Measurements from ENCODE around the gene ZNF816. TPM values are rescaled to one million over a fixed set of nuclear protein-coding genes. Genes with fewer than 3 reads are reported as not detected.
"Not testable (repeated sequence)": the region's sequence is repeated elsewhere in the genome, so short reads cannot be mapped to it uniquely, and the experiment has no call there.

Gene ZNF816
- total and polyA plus RNA-seq, 5 donors = 3.0 to 8.3 (median 4.8) TPM

- Histone ChIP-seq H3K9me3 (ENCODE audit: control insufficient read depth, low read length) (no peaks in the 10 kb centered on the region), H3K4me3 (ENCODE audit: low read length) (peak overlapping the region; percentile 59), H3K4me1 (ENCODE audit: control insufficient read depth, insufficient read depth, low read length) (no peaks in the 10 kb centered on the region), H3K27ac (ENCODE audit: low read length) (peak overlapping the region; percentile 9), H3K27me3 (ENCODE audit: control insufficient read depth, insufficient read depth) (no peaks in the 10 kb centered on the region)
- WGBS = 1% methylated on average over 50 of the region's 50 CpGs
- DNase-seq (peak; percentile 77 to 92 (median 90)), ATAC-seq (peak; percentile 95)
- intact Hi-C loops (cut with DNase I) = no loop called here
Observed at GRCh38 chr19:52993342-52994178, 30.9 kb upstream of the ZNF816 start.

DNA sequence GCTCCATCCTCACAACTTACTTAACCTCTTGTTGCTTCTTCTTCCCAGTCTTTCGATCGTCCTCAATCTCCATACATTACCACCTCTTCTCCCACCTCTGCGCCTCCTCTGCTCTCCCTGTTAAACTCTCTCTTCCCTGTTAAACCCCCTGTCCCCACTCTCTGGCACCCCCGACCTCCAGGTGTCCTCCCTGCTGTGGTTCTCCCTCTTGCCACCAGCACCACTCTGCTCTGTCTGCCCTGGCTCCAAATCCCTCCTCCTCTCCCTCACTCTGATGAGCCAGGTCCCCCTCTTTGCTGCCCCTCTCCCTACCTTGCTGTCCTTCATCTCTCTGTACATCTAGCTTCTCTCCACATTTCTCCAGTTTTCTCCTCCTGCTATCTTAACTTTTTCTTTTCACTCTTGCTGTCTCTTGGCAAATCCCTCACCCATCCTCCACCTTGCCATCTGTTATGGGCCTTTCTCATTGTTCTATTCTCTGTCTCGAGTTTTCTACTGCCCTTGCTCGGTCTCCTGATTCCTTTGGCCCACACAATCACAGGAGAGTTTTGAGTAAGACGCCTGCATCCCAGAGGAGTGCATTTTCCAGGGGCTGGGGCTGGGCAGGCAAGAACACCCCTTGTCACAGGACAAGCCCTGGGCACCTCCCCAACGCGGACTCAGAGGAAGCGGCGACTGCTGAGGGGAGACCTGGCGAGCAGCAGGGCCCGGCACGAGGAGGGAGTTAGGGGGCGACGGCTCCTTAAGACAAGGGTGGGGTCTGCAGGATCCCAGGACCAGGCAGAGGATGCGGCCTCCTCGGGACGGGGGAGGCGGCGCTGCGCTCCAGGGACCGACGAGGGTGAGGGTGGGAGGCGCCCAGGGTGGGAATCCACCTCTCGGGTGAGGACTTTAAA is 29.7 kb upstream of the ZNF816 start:
- intact Hi-C loops (cut with DNase I) = no loop called here
- no peaks in the 10 kb centered on the region for H3K27me3 ChIP-seq (ENCODE audit: control insufficient read depth, insufficient read depth)
- no peaks in the 10 kb centered on the region for H3K9me3 ChIP-seq (ENCODE audit: control insufficient read depth, low read length)
- H3K4me3 ChIP-seq (ENCODE audit: low read length) = peak overlapping the region; percentile 59
- ATAC-seq = peak; percentile 58
- no peaks in the 10 kb centered on the region for H3K4me1 ChIP-seq (ENCODE audit: control insufficient read depth, insufficient read depth, low read length)
- no peak overlapping the region for H3K27ac ChIP-seq (ENCODE audit: low read length)
- DNase-seq = peak; percentile 30 to 70 (median 66)
- WGBS = 17% methylated on average over 26 of the region's 26 CpGs

DNA sequence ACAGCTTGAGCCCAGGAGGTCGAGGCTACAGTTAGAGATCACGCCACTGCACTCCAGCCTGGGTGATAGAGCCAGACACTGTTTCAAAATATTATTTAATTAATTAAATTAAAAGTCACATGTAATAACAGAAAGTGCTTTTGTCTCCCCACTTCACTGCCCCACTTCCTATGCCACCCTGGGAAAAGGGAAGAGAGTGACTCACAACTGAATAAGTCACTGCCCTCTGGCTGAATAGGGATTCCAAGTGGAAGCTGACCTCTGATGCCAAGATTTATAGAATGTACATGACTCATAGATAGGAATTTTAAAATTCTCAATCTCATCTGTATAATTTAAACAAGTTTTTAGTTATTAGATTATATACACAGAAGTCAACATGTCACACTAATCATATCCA is 28.8 kb upstream of the ZNF816 start:
- ATAC-seq = no peak
- H3K4me1 ChIP-seq (ENCODE audit: control insufficient read depth, insufficient read depth, low read length) = no peaks in the 10 kb centered on the region
- DNase-seq = no peak
- no peak overlapping the region for H3K27ac ChIP-seq (ENCODE audit: low read length)
- intact Hi-C loops (cut with DNase I) = no loop called here
- WGBS = 83% methylated on average over 2 of the region's 2 CpGs
- no peak overlapping the region for H3K4me3 ChIP-seq (ENCODE audit: low read length)
- no peaks in the 10 kb centered on the region for H3K27me3 ChIP-seq (ENCODE audit: control insufficient read depth, insufficient read depth)
- no peaks in the 10 kb centered on the region for H3K9me3 ChIP-seq (ENCODE audit: control insufficient read depth, low read length)

DNA sequence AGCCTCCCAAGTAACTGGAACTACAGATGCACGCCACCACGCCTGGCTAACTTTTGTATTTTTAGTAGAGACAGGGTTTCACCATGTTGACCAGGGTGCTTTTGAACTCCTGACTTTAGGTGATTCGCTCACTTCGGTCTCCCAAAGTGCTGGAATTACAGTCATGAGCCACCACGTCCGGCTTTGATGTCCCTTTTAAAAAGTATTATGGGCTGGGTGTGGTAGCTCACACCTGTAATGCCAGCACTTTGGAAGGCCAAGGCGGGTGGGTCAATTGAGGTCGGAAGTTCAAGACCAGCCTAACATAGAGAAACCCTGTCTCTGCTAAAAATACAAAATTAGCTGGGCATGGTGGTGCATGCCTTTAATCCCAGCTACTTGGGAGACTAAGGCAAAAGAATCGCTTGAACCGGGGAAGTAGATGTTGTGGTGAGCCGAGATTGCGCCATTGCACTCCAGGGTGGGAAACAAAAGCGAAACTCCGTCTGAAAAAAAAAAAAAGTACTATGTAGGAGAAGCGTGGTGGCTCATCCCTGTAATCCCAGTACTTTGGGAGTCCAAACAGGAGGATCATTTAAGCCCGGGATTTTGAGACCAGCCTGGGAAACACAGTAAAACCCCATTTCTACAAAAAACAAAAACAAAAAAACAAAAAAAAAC is 28.2 kb upstream of the ZNF816 start:
- intact Hi-C loops (cut with DNase I) = no loop called here
- ATAC-seq (no peak), DNase-seq (no peak)
- 90% methylated on average over 16 of the region's 16 CpGs for WGBS
- Histone ChIP-seq H3K4me3 (ENCODE audit: low read length) (no peak overlapping the region), H3K27me3 (ENCODE audit: control insufficient read depth, insufficient read depth) (no peaks in the 10 kb centered on the region), H3K9me3 (ENCODE audit: control insufficient read depth, low read length) (no peaks in the 10 kb centered on the region), H3K27ac (ENCODE audit: low read length) (no peak overlapping the region), H3K4me1 (ENCODE audit: control insufficient read depth, insufficient read depth, low read length) (no peaks in the 10 kb centered on the region)

GRCh38 chr19:52988506-52988905 is 25.8 kb upstream of the ZNF816 start:
- intact Hi-C loops (cut with DNase I) = no loop called here
- DNase-seq (no peak), ATAC-seq (no peak)
- Histone ChIP-seq H3K4me1 (ENCODE audit: control insufficient read depth, insufficient read depth, low read length) (no peaks in the 10 kb centered on the region), H3K27me3 (ENCODE audit: control insufficient read depth, insufficient read depth) (no peaks in the 10 kb centered on the region), H3K9me3 (ENCODE audit: control insufficient read depth, low read length) (no peaks in the 10 kb centered on the region), H3K4me3 (ENCODE audit: low read length) (no peak overlapping the region), H3K27ac (ENCODE audit: low read length) (no peak overlapping the region)
- 92% methylated on average over 5 of the region's 5 CpGs for WGBS

GRCh38 chr19:52987221-52987620 is 24.5 kb upstream of the ZNF816 start:
- intact Hi-C loops (cut with DNase I) = no loop called here

DNA sequence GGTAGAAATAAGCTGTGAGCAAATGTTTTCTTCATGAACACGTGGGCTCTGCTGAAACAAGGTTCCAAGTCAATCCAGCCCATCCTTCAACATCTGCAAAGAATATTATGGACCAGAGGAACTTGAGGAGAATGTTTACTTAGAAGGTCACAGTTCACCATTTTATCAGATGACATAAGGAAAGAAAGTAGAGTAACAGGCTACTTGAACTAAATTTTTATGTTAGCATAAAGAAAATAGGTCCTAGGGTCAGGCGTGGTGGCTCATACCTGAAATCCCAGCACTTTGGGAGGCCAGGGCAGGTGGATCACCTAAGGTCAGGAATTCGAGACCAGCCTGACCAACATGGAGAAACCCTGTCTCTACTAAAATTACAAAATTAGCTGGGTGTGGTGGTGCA is 20.5 kb upstream of the ZNF816 start:
- DNase-seq; intact Hi-C loops (cut with DNase I); H3K4me3 ChIP-seq (ENCODE audit: low read length); H3K9me3 ChIP-seq (ENCODE audit: control insufficient read depth, low read length); H3K27me3 ChIP-seq (ENCODE audit: control insufficient read depth, insufficient read depth); ATAC-seq; H3K27ac ChIP-seq (ENCODE audit: low read length); H3K4me1 ChIP-seq (ENCODE audit: control insufficient read depth, insufficient read depth, low read length): not testable (repeated sequence)
- WGBS = 86% methylated on average over 3 of the region's 3 CpGs

More at GRCh38 chr19:52987221-52987620, 24.5 kb upstream of the ZNF816 start:
- no peaks in the 10 kb centered on the region for H3K27me3 ChIP-seq (ENCODE audit: control insufficient read depth, insufficient read depth)
- ATAC-seq (no peak), DNase-seq (no peak)
- no peaks in the 10 kb centered on the region for H3K4me1 ChIP-seq (ENCODE audit: control insufficient read depth, insufficient read depth, low read length)
- H3K27ac ChIP-seq (ENCODE audit: low read length) = no peak overlapping the region
- WGBS = 89% methylated on average over 4 of the region's 4 CpGs
- no peaks in the 10 kb centered on the region for H3K9me3 ChIP-seq (ENCODE audit: control insufficient read depth, low read length)
- no peak overlapping the region for H3K4me3 ChIP-seq (ENCODE audit: low read length)

DNA sequence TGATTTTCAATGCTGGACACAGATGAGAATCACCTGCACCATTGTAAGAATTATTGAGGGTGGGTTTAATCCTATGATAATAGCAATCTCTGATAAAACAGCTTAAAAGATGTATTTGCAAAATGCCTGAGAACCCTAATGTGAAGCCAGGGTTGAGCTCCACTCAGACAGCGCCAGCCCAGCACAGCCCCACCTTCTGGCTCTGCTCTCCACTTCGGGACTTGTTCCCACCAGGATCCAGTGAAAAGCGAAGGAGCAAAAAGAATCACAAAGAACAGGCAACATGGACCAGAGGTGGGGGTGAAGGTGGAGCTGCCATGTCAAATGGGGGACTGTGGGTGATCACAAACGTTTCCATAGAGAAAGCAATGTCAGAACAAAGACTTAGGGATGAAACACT is 18.6 kb upstream of the ZNF816 start:
- H3K4me3 ChIP-seq (ENCODE audit: low read length) = no peak overlapping the region
- no peak for DNase-seq
- no peak overlapping the region for H3K27ac ChIP-seq (ENCODE audit: low read length)
- 55% methylated on average over 4 of the region's 4 CpGs for WGBS
- no peak for ATAC-seq
- no peaks in the 10 kb centered on the region for H3K4me1 ChIP-seq (ENCODE audit: control insufficient read depth, insufficient read depth, low read length)
- no peaks in the 10 kb centered on the region for H3K9me3 ChIP-seq (ENCODE audit: control insufficient read depth, low read length)
- intact Hi-C loops (cut with DNase I) = no loop called here
- H3K27me3 ChIP-seq (ENCODE audit: control insufficient read depth, insufficient read depth) = no peaks in the 10 kb centered on the region

DNA sequence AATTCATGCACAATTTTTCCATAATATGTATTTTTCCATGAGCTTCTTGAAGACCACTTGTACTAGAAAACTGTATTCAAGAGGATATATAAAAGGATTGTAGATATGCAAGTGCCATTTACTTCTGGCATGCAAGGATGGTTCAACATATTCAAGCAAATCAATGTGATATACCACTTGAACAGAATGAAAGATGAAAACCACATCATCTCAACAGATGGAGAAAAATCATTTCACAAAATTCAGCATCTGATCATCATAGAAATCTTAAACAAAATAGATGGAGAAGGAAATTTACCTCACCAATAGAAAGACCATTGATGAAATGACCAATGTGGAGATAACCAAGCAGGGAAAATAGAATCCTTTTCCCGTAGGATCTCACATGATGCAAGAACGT is 5.1 kb upstream of the ZNF816 start:
- Histone ChIP-seq H3K27ac (ENCODE audit: low read length) (no peak overlapping the region), H3K4me1 (ENCODE audit: control insufficient read depth, insufficient read depth, low read length) (no peaks in the 10 kb centered on the region), H3K9me3 (ENCODE audit: control insufficient read depth, low read length) (no peaks in the 10 kb centered on the region), H3K4me3 (ENCODE audit: low read length) (no peak overlapping the region), H3K27me3 (ENCODE audit: control insufficient read depth, insufficient read depth) (no peaks in the 10 kb centered on the region)
- DNase-seq = no peak
- intact Hi-C loops (cut with DNase I) = no loop called here
- no peak for ATAC-seq
- 95% methylated on average over 2 of the region's 2 CpGs for WGBS

DNA sequence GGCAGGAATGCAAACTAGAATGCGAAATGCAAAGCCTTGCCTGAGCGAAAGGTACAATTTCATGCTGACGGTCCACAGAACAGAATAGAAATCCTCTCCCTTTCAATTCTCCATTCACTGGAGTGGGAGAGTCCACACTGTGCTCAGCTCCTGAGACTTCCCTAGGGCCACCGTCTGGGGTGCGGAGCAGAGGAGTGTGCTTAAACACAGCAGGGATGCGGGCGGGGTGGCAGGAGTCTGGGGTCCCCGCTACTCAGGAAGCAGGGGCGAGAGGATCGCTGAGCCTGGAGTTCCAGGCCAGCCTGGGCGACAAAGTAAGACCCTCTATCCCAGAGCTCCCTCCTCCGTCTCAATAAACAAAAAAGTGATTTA is 552 bp upstream of the ZNF816 start:
- H3K27ac ChIP-seq (ENCODE audit: low read length) = peak overlapping the region; percentile 55
- intact Hi-C loops (cut with DNase I) = loop anchor here in 1 of 4 donors (2.0 kb wide), 1 partner anchor 40 kb away; the partner anchor contains the start of gene ZNF888
- peak overlapping the region; percentile 83 for H3K4me3 ChIP-seq (ENCODE audit: low read length)
- no peaks in the 10 kb centered on the region for H3K27me3 ChIP-seq (ENCODE audit: control insufficient read depth, insufficient read depth)
- H3K9me3 ChIP-seq (ENCODE audit: control insufficient read depth, low read length) = no peaks in the 10 kb centered on the region
- H3K4me1 ChIP-seq (ENCODE audit: control insufficient read depth, insufficient read depth, low read length) = no peaks in the 10 kb centered on the region
- ATAC-seq = peak; percentile 46 to 55
- under 1% methylated on average over 12 of the region's 12 CpGs for WGBS
- peak in 1 of 3 donors; percentile 59 for DNase-seq
